ELF-1 (cell line): Measurements from ENCODE around the gene HEXIM1.
A peak's percentile ranks its signal among the peaks of the same experiment; 100 is the strongest.

Source experiments
- DNase-seq: peaks from one replicate; pipeline ENCODE4 v3.0.0-alpha.2; 2016; ENCODE audit warnings: low read depth, low spot score

Gene HEXIM1

GRCh38 chr17:45146890-45147580 is 1.2 kb upstream of the HEXIM1 start:
- DNase-seq: peak; percentile 73

GRCh38 chr17:45147581-45148182 is 593 bp upstream of the HEXIM1 start:
- DNase-seq: peak; percentile 94

GRCh38 chr17:45149037-45149668 is 878 bp downstream of the HEXIM1 start:
- peak; percentile 97 for DNase-seq

- DNase-seq: peak; percentile 64
Measured at GRCh38 chr17:45149669-45150664, 1.7 kb downstream of the HEXIM1 start.

GRCh38 chr17:45150911-45151809 is 2.9 kb downstream of the HEXIM1 start:
- DNase-seq: no peak

GRCh38 chr17:45155029-45155428 is 6.8 kb downstream of the HEXIM1 start:
- no peak for DNase-seq

GRCh38 chr17:45155483-45155882 is 7.2 kb downstream of the HEXIM1 start:
- peak; percentile 79 for DNase-seq

- no peak for DNase-seq
Measured at GRCh38 chr17:45156242-45156641, 8.0 kb downstream of the HEXIM1 start.

GRCh38 chr17:45160447-45161287 is 12.4 kb downstream of the HEXIM1 start:
- DNase-seq: peak; percentile 94

GRCh38 chr17:45161288-45162024 is 13.2 kb downstream of the HEXIM1 start, which contains the start of gene HEXIM2:
Gene HEXIM2 (plus strand): TSS chr17:45161875. CDS start chr17:45162794, 919 bp downstream.
- DNase-seq: peak; percentile 100

GRCh38 chr17:45162025-45162687 is 13.9 kb downstream of the HEXIM1 start:
- no peak for DNase-seq

GRCh38 chr17:45164734-45165269 is 16.5 kb downstream of the HEXIM1 start:
- DNase-seq: no peak

- peak; percentile 89 for DNase-seq
Measured at GRCh38 chr17:45168991-45169752, 20.9 kb downstream of the HEXIM1 start.

GRCh38 chr17:45170280-45170930 is 22.1 kb downstream of the HEXIM1 start:
- no peak for DNase-seq

- no peak for DNase-seq
Measured at GRCh38 chr17:45170931-45171337, 22.7 kb downstream of the HEXIM1 start.

- peak; percentile 68 for DNase-seq
Measured at GRCh38 chr17:45171338-45172231, 23.3 kb downstream of the HEXIM1 start.
